Upper lobe of left lung (tissue), 4 donors: ENCODE data around the gene SMIM44.

Experiments used
- CTCF ChIP-seq, 6 experiments: fragments of 450-650 bp in 4 of 6; fragments of 200-600 bp in 2 of 6; sonication (generic) in 2 of 6; IDR thresholded peaks; one replicate each; pipeline ENCODE4 v1.5.1; 2016 to 2019; ENCODE audit warnings: antibody characterized with exemption in 6 of 6
- POLR2A ChIP-seq, 4 donors: fragments of 450-650 bp; IDR thresholded peaks; one replicate each; pipeline ENCODE4 v1.5.1; 2016 to 2017; ENCODE audit warnings: antibody characterized with exemption in 4 of 4, mild to moderate bottlenecking in 2 of 4

GRCh38 chr19:3459965-3460582 lies 23.2 kb downstream of the SMIM44 start:
- TF ChIP-seq CTCF (IDR thresholded peaks at IDR 0.05), result no peak
- no peak for TF ChIP-seq POLR2A (IDR thresholded peaks at IDR 0.05)
